Neural cell (in vitro differentiated cells): ENCODE results near the gene FOXF2. TPM values are rescaled to one million over a fixed set of nuclear protein-coding genes. Genes with fewer than 3 reads are reported as not detected.

ENCODE experiments used
- H2AFZ ChIP-seq: fragments of 200-600, 300-800 bp; sonication (generic), shearing (Covaris generic); 2 replicates; pipeline ENCODE4 v1.6.0; 2014; ENCODE audit warnings: low read depth, mild to moderate bottlenecking, antibody characterized with exemption, low read length, moderate library complexity
- H3F3A ChIP-seq: fragments of 200-600 bp; shearing (Covaris generic); 2 replicates; pipeline ENCODE4 v1.6.1; 2016; ENCODE audit warnings: mild to moderate bottlenecking, moderate library complexity, mixed read lengths, antibody characterized with exemption, low read length; ENCODE audit not compliant: insufficient read depth, poor library complexity, severe bottlenecking
- H3K27ac ChIP-seq: fragments of 200-600, 300-800 bp; sonication (generic), shearing (Covaris generic); 2 replicates; pipeline ENCODE4 v1.5.1; 2014; ENCODE audit warnings: mild to moderate bottlenecking, low read length, moderate library complexity
- H3K27me3 ChIP-seq: fragments of 300-800, 200-600 bp; sonication (generic), shearing (Covaris generic); 2 replicates; pipeline ENCODE4 v1.6.0; 2014; ENCODE audit warnings: mild to moderate bottlenecking, low read depth, low read length, moderate library complexity; ENCODE audit not compliant: insufficient read depth
- H3K36me3 ChIP-seq: fragments of 300-800, 200-600 bp; sonication (generic), shearing (Covaris generic); 2 replicates; pipeline ENCODE4 v1.5.1; 2014; ENCODE audit warnings: mild to moderate bottlenecking, antibody characterized with exemption, low read length, moderate library complexity; ENCODE audit not compliant: insufficient read depth
- H3K4me2 ChIP-seq: fragments of 300-800, 200-600 bp; sonication (generic), shearing (Covaris generic); 2 replicates; pipeline ENCODE4 v1.6.0; 2014; ENCODE audit warnings: mild to moderate bottlenecking, low read length
- H3K4me3 ChIP-seq: fragments of 300-800, 200-600 bp; sonication (generic), shearing (Covaris generic); 2 replicates; pipeline ENCODE4 v1.5.1; 2014; ENCODE audit warnings: mild to moderate bottlenecking, low read length, moderate library complexity
- H3K79me2 ChIP-seq: fragments of 200-600 bp; shearing (Covaris generic); replicated peaks from 2 replicates; pipeline ENCODE4 v1.6.0; 2014; ENCODE audit warnings: mild to moderate bottlenecking, low read length, moderate library complexity; ENCODE audit not compliant: insufficient read depth
- H3K9ac ChIP-seq: fragments of 300-800, 200-600 bp; sonication (generic), shearing (Covaris generic); 2 replicates; pipeline ENCODE4 v1.6.1; 2016; ENCODE audit warnings: mild to moderate bottlenecking, low read length, mixed read lengths
- H3K9me2 ChIP-seq: fragments of 200-600 bp; shearing (Covaris generic); 2 replicates; pipeline ENCODE4 v1.6.1; 2016; ENCODE audit warnings: mild to moderate bottlenecking, low read length, mixed read lengths; ENCODE audit not compliant: insufficient read depth
- H3K9me3 ChIP-seq: fragments of 200-600, 300-800 bp; sonication (generic), shearing (Covaris generic); 2 replicates; pipeline ENCODE4 v1.6.1; 2016; ENCODE audit warnings: mild to moderate bottlenecking, mixed run types, low read length, moderate library complexity, mixed read lengths
- H4K20me1 ChIP-seq: fragments of 200-600 bp; shearing (Covaris generic); 2 replicates; pipeline ENCODE4 v1.6.1; 2016; ENCODE audit warnings: mild to moderate bottlenecking, mixed run types; ENCODE audit not compliant: insufficient read depth
- CTCF ChIP-seq: fragments of 450-650 bp; IDR thresholded peaks from 2 replicates; pipeline ENCODE4 v1.5.1; 2014; ENCODE audit warnings: antibody characterized with exemption, mild to moderate bottlenecking, moderate library complexity; ENCODE audit not compliant: poor library complexity, severe bottlenecking
- EP300 ChIP-seq: fragments of 450-650 bp; conservative IDR thresholded peaks from 2 replicates; pipeline ENCODE4 v1.6.1; 2014; ENCODE audit warnings: antibody characterized with exemption, mild to moderate bottlenecking, moderate library complexity; ENCODE audit not compliant: poor library complexity, severe bottlenecking
- EZH2 ChIP-seq: fragments of 200-600, 300-800 bp; shearing (Covaris generic), sonication (generic); IDR thresholded peaks from 2 replicates; pipeline ENCODE4 v1.6.1; 2014; ENCODE audit warnings: antibody characterized with exemption, low read length, borderline replicate concordance, mild to moderate bottlenecking; ENCODE audit not compliant: insufficient read depth, poor library complexity, severe bottlenecking
- MXI1 ChIP-seq: fragments of 450-650 bp; conservative IDR thresholded peaks from 2 replicates; pipeline ENCODE4 v1.6.1; 2014; ENCODE audit warnings: antibody characterized with exemption, mild to moderate bottlenecking; ENCODE audit not compliant: poor library complexity, severe bottlenecking
- POLR2AphosphoS5 ChIP-seq: IDR thresholded peaks from 2 replicates; pipeline ENCODE4 v1.6.1; 2012
- RAD21 ChIP-seq: fragments of 450-650 bp; conservative IDR thresholded peaks from 2 replicates; pipeline ENCODE4 v1.6.1; 2014; ENCODE audit warnings: antibody characterized with exemption, mild to moderate bottlenecking, moderate library complexity
- REST ChIP-seq: IDR thresholded peaks from 2 replicates; pipeline ENCODE4 v1.6.1; 2012; ENCODE audit warnings: borderline replicate concordance
- SMC3 ChIP-seq: fragments of 450-650 bp; conservative IDR thresholded peaks from 2 replicates; pipeline ENCODE4 v1.6.1; 2014; ENCODE audit warnings: antibody characterized with exemption, mild to moderate bottlenecking, moderate library complexity; ENCODE audit not compliant: poor library complexity
- TAF1 ChIP-seq: IDR thresholded peaks from 2 replicates; pipeline ENCODE4 v1.6.1; 2012; ENCODE audit warnings: low read depth
- polyA plus RNA-seq: library from polyadenylated mRNA; depleted of rRNA; stranded (reverse); fragments of >200 nt; gene quantifications from 2 replicates; pipeline ENCODE4 v1.2.3, GENCODE V29; 2014

FOXF2 gene
- polyA plus RNA-seq, 1 donor from 2014 or later: not detected

GRCh38 chr6:1348675-1349074, 40.7 kb upstream of the FOXF2 start:
- no peak overlapping the region for H3K9ac ChIP-seq
- H3K79me2 ChIP-seq: no peaks in the 10 kb centered on the region
- H3K9me2 ChIP-seq: no peaks in the 10 kb centered on the region
- no peak overlapping the region for H2AFZ ChIP-seq
- H4K20me1 ChIP-seq: no peaks in the 10 kb centered on the region
- TF ChIP-seq SMC3 (no peak), EP300 (no peak), CTCF (no peak), REST (no peak), RAD21 (no peak), MXI1 (no peak), TAF1 (no peak), EZH2 (no peak), POLR2AphosphoS5 (no peak)
- no peak overlapping the region for H3K4me3 ChIP-seq
- H3K9me3 ChIP-seq: peaks cover 4% of the 10 kb centered on the region
- no peaks in the 10 kb centered on the region for H3F3A ChIP-seq
- no peaks in the 10 kb centered on the region for H3K36me3 ChIP-seq
- no peaks in the 10 kb centered on the region for H3K27me3 ChIP-seq
- no peak overlapping the region for H3K27ac ChIP-seq
- no peak overlapping the region for H3K4me2 ChIP-seq

- no peaks in the 10 kb centered on the region for H3K9me2 ChIP-seq
- H2AFZ ChIP-seq: no peak overlapping the region
- no peak overlapping the region for H3K4me2 ChIP-seq
- no peaks in the 10 kb centered on the region for H3K9me3 ChIP-seq
- no peaks in the 10 kb centered on the region for H3K79me2 ChIP-seq
- H3F3A ChIP-seq: no peaks in the 10 kb centered on the region
- no peak overlapping the region for H3K4me3 ChIP-seq
- H3K9ac ChIP-seq: no peak overlapping the region
- TF ChIP-seq SMC3 (no peak), MXI1 (no peak), EZH2 (no peak), REST (no peak), RAD21 (no peak), EP300 (no peak), POLR2AphosphoS5 (no peak), CTCF (no peak), TAF1 (no peak)
- H3K27ac ChIP-seq: no peak overlapping the region
- H3K36me3 ChIP-seq: no peaks in the 10 kb centered on the region
- H3K27me3 ChIP-seq: no peaks in the 10 kb centered on the region
- H4K20me1 ChIP-seq: no peaks in the 10 kb centered on the region
Measured at GRCh38 chr6:1349655-1350054, 39.7 kb upstream of the FOXF2 start.
